ENCODE measurements around the gene PNMA6A.
"Not testable (repeated sequence)": the region's sequence is repeated elsewhere in the genome, so short reads cannot be mapped to it uniquely, and the experiment has no call there.

The PNMA6A gene

DNA sequence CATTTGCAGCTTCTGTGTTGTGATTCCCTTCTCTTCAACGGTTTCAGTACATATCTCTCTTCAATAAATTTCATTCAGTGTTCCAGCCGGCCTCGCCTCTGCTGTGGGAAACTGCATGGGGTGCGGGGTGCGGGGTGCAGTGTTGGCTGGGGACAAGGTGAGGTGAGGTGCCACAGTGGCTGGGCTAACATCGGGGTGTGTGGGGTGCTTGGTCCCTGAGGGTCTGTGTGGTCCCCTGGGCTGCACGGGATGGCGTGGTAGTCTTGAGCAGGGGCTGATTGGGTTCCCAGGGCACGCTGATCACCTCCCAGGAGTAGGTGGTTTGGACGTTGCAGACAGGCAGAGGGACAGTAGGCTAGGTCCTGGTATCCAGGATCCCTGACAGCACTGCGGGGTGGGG, 2.7 kb downstream of the PNMA6A start:
- no peak for DNase-seq (ENCODE audit: low read depth in 1 of 2, low spot score in 1 of 2)

DNA sequence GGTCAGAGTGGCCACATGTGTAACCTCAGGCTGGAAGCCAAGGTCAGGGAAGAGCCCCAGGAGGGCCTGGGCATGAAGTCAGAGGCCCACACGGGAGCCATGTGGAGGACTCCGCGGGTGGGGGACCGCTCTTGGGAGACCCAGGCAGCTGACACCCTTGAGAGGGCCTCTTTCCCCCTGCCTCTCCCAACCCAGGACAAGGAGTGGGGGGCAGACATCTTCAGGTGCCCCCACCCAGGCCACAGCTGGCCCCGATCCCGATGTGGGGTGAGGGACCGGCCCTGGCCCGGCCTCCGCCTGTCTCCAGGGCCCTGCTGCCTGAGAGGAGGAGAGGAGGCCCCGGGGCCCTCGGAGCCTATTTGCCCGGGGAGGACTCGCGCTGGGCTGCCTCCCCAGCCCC, 3.1 kb downstream of the PNMA6A start:
- DNase-seq (ENCODE audit: low read depth in 1 of 2, low spot score in 1 of 2), result no peak

DNA sequence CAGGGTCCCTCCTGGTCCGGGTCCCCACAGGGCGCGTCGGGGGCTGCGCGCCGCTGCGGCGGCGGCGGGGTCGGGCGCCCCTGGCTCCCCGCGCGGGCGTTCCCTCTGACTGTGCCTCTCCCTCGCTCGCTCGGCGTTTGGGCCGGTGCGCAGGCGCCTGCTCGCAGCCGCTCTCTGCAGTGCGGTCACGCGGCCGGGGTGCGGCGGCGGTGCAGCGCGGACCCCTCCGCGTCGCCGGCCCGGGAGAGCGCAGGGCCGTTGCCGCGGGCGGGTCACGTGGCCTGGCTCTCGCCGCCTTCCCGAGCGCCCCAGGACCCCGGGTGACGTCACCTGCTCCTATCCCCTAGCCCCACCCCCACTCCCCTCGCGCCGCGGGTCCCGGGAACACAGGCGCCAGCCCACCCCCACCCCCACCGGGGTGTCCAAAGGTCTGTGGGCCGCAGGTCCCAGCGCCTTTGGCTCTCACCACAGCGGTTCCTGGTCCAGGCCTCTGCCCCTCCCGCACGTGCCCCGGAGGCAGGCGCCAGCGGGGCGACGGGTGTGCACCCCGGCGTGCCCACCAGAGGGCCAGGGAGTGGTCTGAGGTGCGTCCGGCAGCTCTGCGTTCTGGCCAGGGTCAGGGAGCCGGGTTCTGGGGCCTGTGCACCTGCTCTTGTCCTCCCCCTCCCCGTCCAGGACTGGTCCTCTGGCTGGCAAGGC, 5.3 kb downstream of the PNMA6A start:
- DNase-seq (ENCODE audit: low read depth in 1 of 2, low spot score in 1 of 2), result not testable (repeated sequence)

DNA sequence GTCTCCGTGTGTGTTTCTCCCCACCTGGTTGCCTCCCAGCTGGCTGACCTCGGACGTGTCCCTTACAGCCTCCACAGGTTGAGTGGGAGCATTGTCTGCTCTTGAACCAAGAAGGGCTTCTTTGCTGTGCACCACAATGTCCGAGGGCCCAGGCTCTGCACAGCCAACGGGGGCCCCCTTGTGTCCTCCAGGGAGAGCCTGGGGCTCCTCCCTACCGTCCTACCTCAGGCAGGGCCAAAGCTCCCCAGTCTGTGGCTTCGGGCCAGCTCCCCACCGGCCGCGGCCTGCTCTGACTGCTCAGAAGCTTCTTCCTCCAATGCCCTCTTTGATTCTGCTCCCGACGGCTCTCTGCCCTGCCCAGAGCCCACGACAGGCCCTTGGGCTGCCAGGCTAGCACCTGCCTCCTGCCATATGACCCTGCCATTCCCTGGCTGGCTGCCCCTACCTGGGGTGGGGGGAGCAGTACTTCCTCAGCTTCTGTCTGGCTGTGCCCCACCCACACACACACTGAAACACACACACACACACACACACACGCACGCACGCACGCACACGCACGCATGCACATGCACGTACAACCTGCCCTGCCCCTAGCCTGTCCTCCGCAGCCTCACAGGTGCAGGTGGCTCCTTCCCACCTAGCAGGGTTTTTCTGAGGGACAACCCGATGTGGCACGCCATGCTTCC, 11.1 kb downstream of the PNMA6A start:
- not testable (repeated sequence) for DNase-seq (ENCODE audit: low read depth in 1 of 2, low spot score in 1 of 2)

DNA sequence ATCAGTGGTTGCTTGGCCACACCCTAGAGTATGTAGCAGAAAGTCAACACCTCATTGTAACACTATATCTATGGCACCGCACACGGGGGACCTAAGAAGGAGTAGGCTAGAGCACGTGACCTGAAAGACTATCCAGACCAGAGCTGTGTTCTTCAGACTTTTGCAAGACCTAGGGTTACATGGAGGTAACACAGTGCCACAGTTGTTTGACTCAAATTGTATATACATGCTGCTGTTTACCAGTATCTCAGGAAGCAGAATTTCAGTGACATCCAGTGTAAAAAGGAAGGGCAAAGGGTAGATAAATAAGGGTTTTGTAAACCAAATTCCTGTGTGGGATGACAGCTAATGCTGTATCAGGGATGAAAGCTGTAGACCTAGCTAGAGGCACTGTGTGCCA, 30.2 kb downstream of the PNMA6A start:
- DNase-seq (ENCODE audit: low read depth in 1 of 2, low spot score in 1 of 2), result no peak

DNA sequence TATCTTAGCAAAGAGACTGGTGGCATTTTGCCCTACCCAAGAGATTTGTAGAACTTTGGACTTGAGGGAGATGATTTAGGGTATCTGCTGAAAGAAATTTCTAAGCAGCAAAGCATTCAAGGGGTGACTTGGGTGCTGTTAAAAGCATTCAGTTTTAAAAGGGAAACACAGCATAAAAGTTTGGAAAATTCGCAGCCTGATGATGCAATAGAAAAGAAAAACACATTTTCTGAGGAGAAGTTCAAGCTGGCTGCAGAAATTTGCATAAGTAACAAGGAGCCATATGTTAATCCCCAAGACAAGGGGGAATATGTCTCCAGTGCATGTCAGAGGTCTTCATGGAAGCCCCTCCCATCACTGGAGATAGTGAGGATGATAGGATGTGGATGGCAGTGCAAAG, 32.7 kb downstream of the PNMA6A start:
- DNase-seq (ENCODE audit: low read depth in 1 of 2, low spot score in 1 of 2), result not testable (repeated sequence)

DNA sequence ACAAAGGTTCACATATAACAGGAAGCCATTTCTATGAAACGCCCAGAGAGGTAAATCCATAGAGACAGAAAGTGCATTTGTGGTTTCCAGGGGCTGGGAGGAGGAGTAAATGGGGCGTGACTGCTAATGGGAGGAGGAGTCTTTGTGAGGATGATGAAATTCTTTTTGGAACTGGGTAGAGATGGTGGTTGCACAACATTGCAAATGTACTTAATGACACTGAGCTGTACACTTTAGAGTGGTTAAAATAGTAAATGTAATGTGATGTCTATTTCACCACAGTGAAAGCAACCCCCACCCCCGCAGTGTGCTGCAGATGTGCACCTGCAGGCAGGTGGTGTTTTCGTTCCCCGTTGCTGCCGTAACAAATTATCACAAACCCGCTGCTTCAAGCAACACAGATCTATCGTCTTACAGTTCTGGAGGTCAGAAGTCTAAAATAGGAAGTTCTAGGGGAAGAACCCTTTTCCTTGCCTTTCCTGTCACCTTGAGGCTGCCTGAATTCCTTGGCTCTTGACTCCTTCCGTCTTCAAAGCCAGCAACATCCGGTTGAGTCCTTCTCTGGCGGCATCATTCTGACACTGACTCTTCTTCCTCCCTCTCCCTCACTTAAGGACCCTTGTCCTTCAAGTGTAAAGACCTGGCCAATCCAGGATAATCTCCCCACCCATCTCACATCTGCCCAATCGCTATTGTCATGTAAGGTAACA, 34.0 kb downstream of the PNMA6A start:
- DNase-seq (ENCODE audit: low read depth in 1 of 2, low spot score in 1 of 2), result not testable (repeated sequence)

DNA sequence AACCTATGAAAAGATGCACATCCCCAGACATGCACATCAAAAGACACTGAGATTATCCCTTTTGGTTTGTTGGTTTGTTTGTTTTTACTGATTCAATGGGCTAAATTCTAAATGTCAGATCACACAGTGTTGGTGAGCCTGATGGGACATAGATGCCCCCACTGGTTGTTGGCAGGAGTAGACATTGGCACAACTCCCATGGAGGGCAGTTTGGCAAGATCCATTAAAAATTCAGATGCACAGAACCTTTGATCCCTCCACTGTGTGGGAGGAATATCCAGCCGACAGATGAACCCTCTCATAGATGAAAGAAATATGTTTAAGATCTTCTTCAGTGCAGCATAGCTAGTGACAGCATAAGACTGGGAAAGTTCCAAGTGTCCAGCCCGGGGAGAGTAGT, 38.5 kb downstream of the PNMA6A start:
- not testable (repeated sequence) for DNase-seq (ENCODE audit: low read depth in 1 of 2, low spot score in 1 of 2)

DNA sequence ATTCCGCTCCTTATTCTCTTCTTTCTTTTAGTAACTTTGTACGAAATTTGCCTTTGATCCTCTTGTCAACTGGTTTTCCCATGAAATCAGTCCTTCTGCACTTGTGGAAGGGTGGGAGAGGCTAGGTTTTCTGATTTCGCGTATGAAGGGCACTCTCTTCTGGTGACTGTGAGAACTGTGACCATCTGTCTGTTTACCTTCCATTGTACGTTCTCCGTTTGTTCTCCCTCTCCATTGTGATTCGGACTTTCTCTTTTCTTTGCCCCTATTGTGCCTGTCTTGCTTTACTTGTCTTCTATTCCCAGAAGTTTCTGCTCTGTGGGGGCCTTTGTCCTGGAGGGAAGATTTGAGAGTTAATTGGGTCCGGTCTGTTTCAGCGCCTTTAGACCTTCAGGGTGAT, 41.6 kb downstream of the PNMA6A start:
- not testable (repeated sequence) for DNase-seq (ENCODE audit: low read depth in 1 of 2, low spot score in 1 of 2)

DNA sequence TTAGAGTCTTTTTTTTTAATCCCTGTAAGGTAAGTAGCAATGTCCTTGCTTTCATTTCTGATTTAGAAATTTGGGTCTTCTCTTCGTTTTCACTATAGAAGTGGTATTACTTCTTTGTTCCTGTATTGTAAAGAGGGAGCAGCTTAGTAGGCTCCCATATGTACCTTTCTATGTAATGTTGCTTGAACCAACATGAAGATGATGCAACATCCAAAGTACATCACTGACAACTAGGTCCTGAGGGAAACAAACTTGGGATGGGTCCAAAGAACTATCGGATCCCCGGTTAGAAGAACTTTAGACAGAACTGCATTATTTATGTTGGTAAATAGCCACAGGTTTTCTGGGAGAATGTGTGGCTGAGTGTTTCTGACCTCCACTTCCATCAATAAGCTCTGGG, 45.5 kb downstream of the PNMA6A start:
- DNase-seq (ENCODE audit: low read depth in 1 of 2, low spot score in 1 of 2), result not testable (repeated sequence)

DNA sequence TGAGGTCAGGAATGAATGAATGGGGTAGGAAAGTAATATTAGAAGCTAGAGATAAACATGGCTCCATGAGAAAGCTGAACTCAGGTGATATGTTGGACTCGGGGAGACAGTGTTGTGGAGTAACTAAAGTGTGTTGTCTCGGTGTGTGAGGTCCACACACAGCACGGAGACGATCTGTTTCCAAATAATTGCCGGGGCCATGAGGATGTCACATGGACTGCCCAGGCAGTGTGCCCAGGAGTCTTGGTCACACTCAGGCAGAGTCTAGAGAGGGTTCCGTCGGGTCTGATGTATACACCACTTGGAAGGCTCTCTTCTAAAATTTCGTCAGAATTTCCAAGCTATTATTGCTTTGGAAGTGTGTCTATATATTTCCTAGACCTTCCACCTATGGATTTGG, 48.0 kb downstream of the PNMA6A start:
- DNase-seq (ENCODE audit: low read depth in 1 of 2, low spot score in 1 of 2), result not testable (repeated sequence)

DNA sequence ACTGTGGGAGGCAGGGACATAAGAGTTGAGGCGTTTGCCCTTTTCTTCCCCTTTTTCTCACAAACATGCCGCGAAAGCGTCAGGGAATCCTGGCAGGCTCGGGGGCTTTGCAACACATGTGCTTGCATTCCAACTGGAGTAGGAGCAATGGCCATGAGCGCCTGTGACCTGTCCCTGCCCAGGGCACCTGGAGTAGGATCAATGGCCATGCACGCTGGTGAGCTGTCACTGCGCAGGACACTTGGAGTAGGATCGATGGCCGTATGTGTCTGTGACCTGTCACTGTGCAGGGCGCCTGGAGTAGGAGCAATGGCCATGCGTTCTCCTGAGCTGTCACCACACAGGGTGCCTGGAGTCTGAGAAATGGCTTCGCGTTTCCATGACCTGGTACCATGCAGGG, 51.2 kb downstream of the PNMA6A start:
- DNase-seq (ENCODE audit: low read depth in 1 of 2, low spot score in 1 of 2), result not testable (repeated sequence)
